ENCODE data around the gene CPAMD8. TPM values are rescaled to one million over a fixed set of nuclear protein-coding genes. Genes with fewer than 3 reads are reported as not detected.

CPAMD8 gene
- total RNA-seq, 4 donors from 2014 or later, result 0.72 to 8.2 (median 4.0) TPM

DNA sequence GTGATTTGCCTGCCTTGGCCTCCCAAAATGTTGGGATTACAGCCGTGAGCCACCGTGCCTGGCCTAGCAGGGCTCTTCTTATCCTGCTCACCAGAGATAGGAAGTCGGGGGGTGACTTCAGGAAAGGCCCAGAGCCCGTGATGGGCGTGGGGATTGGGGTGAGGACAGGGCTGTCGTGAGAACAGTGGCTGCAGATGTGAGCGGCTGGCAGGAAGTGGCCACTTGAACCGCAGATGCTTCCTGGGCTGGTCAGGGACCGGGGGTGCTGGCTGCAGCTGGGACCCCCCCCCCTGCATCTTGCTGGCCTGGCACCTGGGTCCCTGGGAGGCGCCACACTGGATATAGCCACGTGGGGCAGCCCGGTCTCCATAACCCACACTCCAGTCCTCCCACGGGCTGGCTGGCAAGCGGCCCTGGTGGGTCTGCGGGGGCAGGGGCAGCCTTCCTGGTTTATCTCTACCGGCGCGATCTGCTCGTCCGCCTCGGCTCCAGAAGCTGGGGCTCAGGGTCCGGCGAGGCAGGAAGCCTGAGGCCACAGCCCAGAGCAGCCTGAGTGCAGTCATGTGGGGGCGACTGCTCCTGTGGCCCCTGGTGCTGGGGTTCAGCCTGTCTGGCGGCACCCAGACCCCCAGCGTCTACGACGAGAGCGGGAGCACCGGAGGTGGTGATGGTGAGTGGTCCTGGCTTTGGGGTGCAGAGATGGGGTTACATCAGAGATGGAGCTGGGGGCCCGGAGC lies 137.8 kb downstream of the CPAMD8 start, which contains the start of gene F2RL3:
F2RL3 (plus strand) TSS at position 371 of the 737 bp plus-strand sequence; CDS start at position 562, 191 bp downstream.
- Histone ChIP-seq H3K9me3 (no peaks in the 10 kb centered on the region), H3K4me3 (peak within 1 kb of the TSS; percentile 5 to 55 (median 26)), H3K27me3 (peaks cover 0 to 37% (median 0%) of the 10 kb centered on the region in 4 donors), H3K36me3 (no peaks in the 10 kb centered on the region), H3K27ac (peak within 1 kb of the TSS in 3 of 4 donors; percentile 60 to 72 (median 62)), H3K4me1 (peaks cover 0 to 27% (median 17%) of the 10 kb centered on the region in 3 donors)
- TF ChIP-seq CTCF (IDR thresholded peaks at IDR 0.05) (no peak), POLR2A (IDR thresholded peaks at IDR 0.05) (no peak)
- intact Hi-C loops (cut with DNase I), result no loop called here
- DNase-seq, result no peak
- 18 to 31% methylated on average over 6 to 9 of the region's 31 CpGs for WGBS, 2 donors

- peaks cover 0 to 23% (median 17%) of the 10 kb centered on the region in 3 donors for H3K4me1 ChIP-seq
Observed at GRCh38 chr19:16887353-16888265, 139.0 kb downstream of the CPAMD8 start.

GRCh38 chr19:16886305-16886880 lies 140.2 kb downstream of the CPAMD8 start:
- H3K4me1 ChIP-seq, result peaks cover 0 to 23% (median 17%) of the 10 kb centered on the region in 3 donors
- DNase-seq, result no peak
- peaks cover 0 to 38% (median 0%) of the 10 kb centered on the region in 4 donors for H3K27me3 ChIP-seq
- intact Hi-C loops (cut with DNase I), result no loop called here
- H3K27ac ChIP-seq, result peak overlapping the region in 3 of 4 donors; percentile 30 to 75 (median 60)
- H3K9me3 ChIP-seq, result peaks cover 0 to 18% (median 16%) of the 10 kb centered on the region in 3 donors
- no peaks in the 10 kb centered on the region for H3K36me3 ChIP-seq
- 56 to 58% methylated on average over 14 to 20 of the region's 20 CpGs for WGBS, 2 donors
- no peak for TF ChIP-seq POLR2A (IDR thresholded peaks at IDR 0.05)
- TF ChIP-seq CTCF (IDR thresholded peaks at IDR 0.05), result no peak
- no peak overlapping the region for H3K4me3 ChIP-seq

More at GRCh38 chr19:16887353-16888265, 139.0 kb downstream of the CPAMD8 start:
- DNase-seq, result no peak
- Histone ChIP-seq H3K36me3 (no peaks in the 10 kb centered on the region), H3K27ac (peak overlapping the region in 3 of 4 donors; percentile 50 to 69 (median 60)), H3K27me3 (peaks cover 0 to 38% (median 0%) of the 10 kb centered on the region in 4 donors), H3K9me3 (peaks cover 0 to 5% (median 4%) of the 10 kb centered on the region in 3 donors), H3K4me3 (no peak overlapping the region)
- intact Hi-C loops (cut with DNase I), result no loop called here
- TF ChIP-seq POLR2A (IDR thresholded peaks at IDR 0.05), result no peak
- no peak for TF ChIP-seq CTCF (IDR thresholded peaks at IDR 0.05)
- 57 to 69% methylated on average over 3 to 4 of the region's 17 CpGs for WGBS, 2 donors

DNA sequence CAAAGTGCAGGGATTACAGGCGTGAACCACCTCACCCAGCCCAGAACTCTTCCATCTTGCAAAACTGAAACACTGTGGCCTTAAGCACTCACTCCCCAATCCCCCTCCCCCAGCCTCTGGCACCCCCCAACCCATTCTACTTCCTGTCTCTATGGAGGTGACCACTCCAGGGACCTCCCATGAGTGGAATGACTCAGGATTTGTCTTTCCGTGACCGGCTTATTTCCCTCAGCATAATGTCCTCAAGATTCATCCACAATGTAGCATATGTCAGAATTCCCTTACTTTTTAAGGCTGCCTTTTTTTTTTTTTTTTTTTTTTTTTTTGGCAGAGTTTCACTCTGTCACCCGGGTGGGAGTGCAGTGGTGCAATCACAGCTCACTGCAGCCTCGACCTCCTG lies 141.4 kb downstream of the CPAMD8 start:
- Histone ChIP-seq H3K4me3 (no peak overlapping the region), H3K27ac (no peak overlapping the region), H3K9me3 (peaks cover 0 to 25% (median 23%) of the 10 kb centered on the region in 3 donors), H3K27me3 (peaks cover 0 to 38% (median 0%) of the 10 kb centered on the region in 4 donors), H3K36me3 (peaks cover 0 to 5% (median 0%) of the 10 kb centered on the region in 3 donors), H3K4me1 (peaks cover 0 to 23% (median 17%) of the 10 kb centered on the region in 3 donors)
- no peak for DNase-seq
- intact Hi-C loops (cut with DNase I), result no loop called here
- TF ChIP-seq CTCF (IDR thresholded peaks at IDR 0.05) (no peak), POLR2A (IDR thresholded peaks at IDR 0.05) (no peak)
- 36 to 37% methylated on average over 5 of the region's 5 CpGs for WGBS, 2 donors
